ENCODE data around the gene ARFGAP2. TPM values are rescaled to one million over a fixed set of nuclear protein-coding genes. Genes with fewer than 3 reads are reported as not detected.

Gene ARFGAP2
- total RNA-seq, 4 donors from 2014 or later, result 144 to 225 (median 163) TPM

GRCh38 chr11:47154616-47155570 lies 21.8 kb downstream of the ARFGAP2 start:
- H3K4me3 ChIP-seq, result no peak overlapping the region
- peaks cover 0 to 10% (median 0%) of the 10 kb centered on the region in 3 donors for H3K36me3 ChIP-seq
- no peaks in the 10 kb centered on the region for H3K9me3 ChIP-seq
- peak in 2 of 3 donors; percentile 38 to 64 for DNase-seq
- peaks cover 0 to 14% (median 2%) of the 10 kb centered on the region in 4 donors for H3K4me1 ChIP-seq
- TF ChIP-seq CTCF (IDR thresholded peaks at IDR 0.05) (no peak), POLR2A (IDR thresholded peaks at IDR 0.05) (no peak)
- H3K27me3 ChIP-seq, result no peaks in the 10 kb centered on the region
- peak overlapping the region in 2 of 4 donors; percentile 26 to 28 for H3K27ac ChIP-seq

- peak; percentile 65 to 98 (median 94) for TF ChIP-seq CTCF (IDR thresholded peaks at IDR 0.05)
- TF ChIP-seq POLR2A (IDR thresholded peaks at IDR 0.05), result no peak
- Histone ChIP-seq H3K36me3 (peaks cover 0 to 10% (median 0%) of the 10 kb centered on the region in 3 donors), H3K27me3 (no peaks in the 10 kb centered on the region), H3K27ac (no peak overlapping the region), H3K4me1 (peaks cover 0 to 27% (median 2%) of the 10 kb centered on the region in 4 donors), H3K4me3 (no peak overlapping the region), H3K9me3 (no peaks in the 10 kb centered on the region)
- peak; percentile 47 to 88 (median 85) for DNase-seq
Measured at GRCh38 chr11:47152953-47153950, 23.4 kb downstream of the ARFGAP2 start.

- peaks cover 0 to 6% (median 0%) of the 10 kb centered on the region in 3 donors for H3K36me3 ChIP-seq
- no peaks in the 10 kb centered on the region for H3K27me3 ChIP-seq
- TF ChIP-seq POLR2A (IDR thresholded peaks at IDR 0.05) (no peak), CTCF (IDR thresholded peaks at IDR 0.05) (no peak)
- no peaks in the 10 kb centered on the region for H3K9me3 ChIP-seq
- DNase-seq, result no peak
- H3K27ac ChIP-seq, result no peak overlapping the region
- peaks cover 0 to 27% (median 2%) of the 10 kb centered on the region in 4 donors for H3K4me1 ChIP-seq
- no peak overlapping the region for H3K4me3 ChIP-seq
Measured at GRCh38 chr11:47152126-47152952, 24.3 kb downstream of the ARFGAP2 start.

GRCh38 chr11:47149782-47150181 lies 26.9 kb downstream of the ARFGAP2 start:
- no peak for DNase-seq
- Histone ChIP-seq H3K27ac (no peak overlapping the region), H3K4me1 (peaks cover 0 to 27% (median 0%) of the 10 kb centered on the region in 4 donors), H3K9me3 (no peaks in the 10 kb centered on the region), H3K27me3 (no peaks in the 10 kb centered on the region), H3K36me3 (no peaks in the 10 kb centered on the region), H3K4me3 (no peak overlapping the region)
- TF ChIP-seq CTCF (IDR thresholded peaks at IDR 0.05) (no peak), POLR2A (IDR thresholded peaks at IDR 0.05) (no peak)
